ENCODE measurements around the gene RBBP8NL.

GRCh38 chr20:62367136-62367632 lies 60.2 kb downstream of the RBBP8NL start, which contains the start of gene LAMA5:
- TF ChIP-seq POLR2A (IDR thresholded peaks at IDR 0.05; ENCODE audit: low read length) (no peak), GATA1 (IDR thresholded peaks at IDR 0.05; ENCODE audit: low read depth, low read length) (no peak)
